Keratinocyte (primary cell): ENCODE results near the gene PFKM.

Source experiments
- CTCF ChIP-seq, 3 experiments: IDR thresholded peaks in 1 of 3; conservative IDR thresholded peaks in 1 of 3; optimal IDR thresholded peaks in 1 of 3; 2 replicates in 2 of 3; 3 replicates in 1 of 3; pipeline versions ENCODE3 to v1.5.1; 2011; ENCODE audit warnings: low read length in 3 of 3, mild to moderate bottlenecking in 3 of 3, moderate library complexity in 2 of 3, control low read depth in 1 of 3, inconsistent platforms in 1 of 3; ENCODE audit not compliant: insufficient read depth in 2 of 3; ENCODE audit errors: extremely low read depth in 1 of 3
- EZH2 ChIP-seq: IDR thresholded peaks from one replicate; pipeline ENCODE4 v1.6.1; 2012; ENCODE audit warnings: inconsistent platforms, mild to moderate bottlenecking, low read length, moderate library complexity

GRCh38 chr12:48191096-48191495 is 71.9 kb downstream of the PFKM start:
- TF ChIP-seq EZH2 (no peak), CTCF (optimal IDR thresholded peaks at IDR 0.05 in 1 of 3, IDR thresholded peaks at IDR 0.05 in 1 of 3, conservative IDR thresholded peaks at IDR 0.05 in 1 of 3; ENCODE audit: extremely low read depth in 1 of 3, insufficient read depth in 2 of 3, low read length in 3 of 3) (no peak)
